Measurements from ENCODE around the gene RABL6. TPM values are rescaled to one million over a fixed set of nuclear protein-coding genes. Genes with fewer than 3 reads are reported as not detected.
A peak's percentile ranks its signal among the peaks of the same experiment; 100 is the strongest.

Gene RABL6
- total RNA-seq, 1 experiment from 2014 or later = 30.0 TPM

DNA sequence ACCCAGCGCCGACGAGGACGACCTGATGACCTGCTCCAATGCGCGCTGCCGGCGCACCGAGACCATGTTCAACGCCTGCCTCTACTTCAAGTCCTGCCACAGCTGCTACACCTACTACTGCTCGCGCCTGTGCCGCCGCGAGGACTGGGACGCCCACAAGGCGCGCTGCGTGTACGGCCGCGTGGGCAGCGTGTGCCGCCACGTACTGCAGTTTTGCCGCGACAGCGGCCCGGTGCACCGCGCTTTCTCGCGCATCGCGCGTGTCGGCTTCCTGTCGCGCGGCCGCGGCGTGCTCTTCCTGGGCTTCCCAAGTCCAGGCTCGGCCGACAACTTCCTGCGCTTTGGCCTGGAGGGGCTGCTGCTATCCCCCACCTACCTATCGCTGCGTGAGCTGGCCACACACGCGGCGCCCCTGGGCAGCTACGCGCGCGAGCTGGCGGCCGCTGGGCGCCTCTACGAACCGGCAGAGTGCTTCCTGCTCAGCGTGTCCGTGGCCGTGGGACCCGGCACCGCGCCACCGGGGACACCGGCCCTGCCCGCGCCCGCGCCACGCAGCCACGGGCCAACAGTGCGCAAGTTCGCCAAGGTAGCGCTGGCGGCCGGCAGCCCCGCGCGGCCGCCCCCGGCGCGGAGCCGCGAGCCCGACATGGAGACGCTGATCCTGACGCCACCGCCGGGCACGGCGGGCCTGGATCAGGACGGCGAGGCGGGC, 38.8 kb downstream of the RABL6 start:
- DNase-seq (ENCODE audit: low read depth) = no peak

DNA sequence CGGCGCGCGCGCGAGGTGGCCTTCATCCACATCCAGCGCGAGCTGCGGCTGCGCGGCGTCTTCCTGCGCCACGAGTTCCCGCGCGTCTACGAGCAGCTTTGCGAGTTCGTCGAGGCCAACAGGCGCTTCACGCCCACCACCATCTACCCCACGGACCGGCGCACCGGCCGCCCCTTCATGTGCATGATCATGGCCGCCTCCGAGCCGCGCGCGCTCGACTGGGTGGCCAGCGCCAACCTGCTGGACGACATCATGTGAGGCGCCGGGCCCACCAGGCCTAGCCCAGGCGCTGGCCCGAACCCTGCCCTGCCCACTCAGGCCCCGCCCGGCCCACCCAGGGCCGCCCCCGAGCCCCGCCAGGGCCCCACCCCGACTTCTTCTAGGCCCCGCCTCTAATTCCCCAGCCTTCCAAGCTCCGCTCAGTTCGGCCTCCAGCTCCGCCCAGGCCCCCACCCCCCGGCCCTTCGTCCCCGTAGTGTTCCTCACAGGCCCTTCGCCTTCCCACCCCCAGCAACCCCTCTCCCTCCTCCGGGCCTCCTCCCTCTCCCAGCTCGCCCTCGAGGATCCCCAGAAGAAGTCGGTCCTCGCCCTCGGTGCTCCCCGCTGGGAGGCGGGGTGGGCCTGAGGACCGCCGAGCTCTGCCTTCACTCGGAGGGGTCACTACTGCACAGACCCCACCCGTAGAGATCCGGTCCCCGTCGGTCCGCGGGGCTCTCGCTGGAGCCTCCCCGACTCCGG, 39.5 kb downstream of the RABL6 start:
- DNase-seq (ENCODE audit: low read depth) = peak; percentile 68

- peak; percentile 87 for DNase-seq (ENCODE audit: low read depth)
Observed at GRCh38 chr9:136847826-136848392, 40.2 kb downstream of the RABL6 start.

DNA sequence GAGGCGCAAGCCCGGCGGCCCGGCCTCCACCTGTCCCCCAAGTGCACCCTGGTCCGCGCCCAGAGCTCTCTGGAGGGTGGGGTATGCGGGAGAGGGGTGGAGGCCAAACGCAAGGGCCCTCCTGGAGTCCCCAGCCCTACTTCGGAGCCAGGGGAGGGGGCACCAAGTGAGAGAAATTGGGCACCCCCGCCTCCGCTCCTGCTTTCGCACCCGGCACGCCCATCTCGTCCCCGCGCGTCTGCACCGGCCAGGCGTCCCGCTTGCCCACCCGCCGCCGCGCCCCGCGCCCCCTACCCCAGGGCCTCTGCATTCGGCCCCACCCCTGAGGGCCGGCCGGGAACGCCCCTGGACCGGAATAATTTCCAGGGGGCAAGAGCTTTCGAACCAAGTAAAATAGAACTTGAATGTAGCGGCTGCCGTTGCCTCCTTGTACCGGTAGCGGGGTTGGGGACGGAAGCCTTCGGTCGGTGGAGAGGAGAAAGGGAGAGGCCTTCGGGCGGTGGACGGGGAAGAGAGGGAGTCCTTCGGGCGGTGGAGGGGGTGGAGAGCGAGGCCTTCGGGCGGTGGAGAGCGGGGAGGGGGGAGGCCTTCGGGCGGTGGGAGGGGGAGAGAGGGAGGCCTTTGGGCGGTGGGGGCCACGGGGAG, 40.8 kb downstream of the RABL6 start:
- DNase-seq (ENCODE audit: low read depth) = peak; percentile 15

DNA sequence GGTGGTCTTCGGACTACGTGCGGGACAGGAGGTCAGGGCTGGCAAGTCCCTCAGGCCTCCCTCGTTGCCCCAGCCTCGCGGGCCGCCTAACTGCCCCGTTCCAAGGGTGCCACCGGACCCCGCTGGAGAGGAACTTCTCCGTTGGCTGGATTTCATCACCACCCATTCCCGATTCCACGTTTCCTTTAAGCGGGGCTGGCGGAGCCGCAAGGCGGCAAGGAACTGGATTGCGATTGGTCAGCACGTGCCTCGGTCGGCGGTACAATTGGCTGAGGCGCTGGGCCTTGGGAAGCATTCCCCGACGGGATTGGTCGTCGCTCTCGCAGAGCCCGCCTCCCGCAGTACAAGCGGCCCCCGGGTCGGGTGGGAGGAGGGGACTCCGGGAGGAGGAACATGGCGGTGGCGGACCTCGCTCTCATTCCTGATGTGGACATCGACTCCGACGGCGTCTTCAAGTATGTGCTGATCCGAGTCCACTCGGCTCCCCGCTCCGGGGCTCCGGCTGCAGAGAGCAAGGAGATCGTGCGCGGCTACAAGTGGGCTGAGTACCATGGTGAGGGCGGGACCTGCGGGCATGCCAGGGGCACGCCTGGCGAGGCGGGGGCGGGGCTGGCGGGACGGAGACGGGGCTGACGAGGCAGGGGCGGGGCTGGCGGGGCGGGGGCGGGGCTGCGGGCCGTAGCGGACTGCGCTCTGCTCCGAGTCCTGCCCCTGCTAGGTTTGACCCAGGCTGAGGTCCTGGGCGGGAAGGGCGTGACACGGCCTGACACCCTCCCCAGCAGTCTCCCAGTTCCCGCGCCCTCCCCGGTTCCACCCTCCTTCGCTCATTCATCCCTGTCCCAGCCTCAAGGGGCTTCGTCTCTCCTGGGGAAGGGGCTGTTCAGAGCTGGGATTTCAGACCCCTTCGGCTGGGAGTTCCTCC, 41.6 kb downstream of the RABL6 start, which contains the start of gene PHPT1:
PHPT1 (plus strand) TSS at position 372 of the 922 bp plus-strand sequence; CDS start at position 394, 22 bp downstream.
- DNase-seq (ENCODE audit: low read depth) = peak; percentile 96

DNA sequence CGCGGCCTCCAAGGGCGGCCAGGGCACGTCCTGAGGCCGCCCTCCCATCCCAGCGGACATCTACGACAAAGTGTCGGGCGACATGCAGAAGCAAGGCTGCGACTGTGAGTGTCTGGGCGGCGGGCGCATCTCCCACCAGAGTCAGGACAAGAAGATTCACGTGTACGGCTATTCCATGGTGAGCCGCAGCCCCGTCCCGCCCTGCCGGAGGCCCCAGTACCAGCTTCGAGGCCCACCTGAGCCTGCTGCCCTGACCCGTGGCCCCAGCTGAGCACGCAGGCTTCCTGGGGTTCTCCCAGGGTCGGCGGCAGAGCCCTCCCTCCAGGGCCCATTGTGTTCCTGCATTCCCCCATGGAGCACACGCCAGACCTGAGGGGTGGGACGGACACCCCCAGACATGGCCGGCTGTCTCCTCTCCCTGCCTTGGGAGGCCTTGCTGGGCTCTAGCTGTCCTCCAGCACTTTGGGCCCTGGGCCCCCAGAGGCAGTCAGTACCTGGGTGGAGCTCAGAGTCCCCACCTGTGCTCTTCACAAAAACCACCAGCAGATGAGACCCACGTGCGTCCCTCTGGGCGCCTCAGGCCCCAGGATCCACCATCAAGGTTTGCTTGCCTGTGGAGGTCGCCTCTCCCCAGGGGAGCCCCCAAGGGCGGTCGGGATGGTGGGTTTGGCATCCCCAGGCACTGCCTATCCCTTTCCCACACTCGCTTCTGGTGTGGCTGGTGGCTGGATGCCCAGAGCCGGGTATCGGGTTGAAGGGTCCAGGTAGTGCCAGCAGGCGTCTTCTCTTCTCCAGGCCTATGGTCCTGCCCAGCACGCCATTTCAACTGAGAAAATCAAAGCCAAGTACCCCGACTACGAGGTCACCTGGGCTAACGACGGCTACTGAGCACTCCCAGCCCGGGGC, 42.5 kb downstream of the RABL6 start:
- no peak for DNase-seq (ENCODE audit: low read depth)

DNA sequence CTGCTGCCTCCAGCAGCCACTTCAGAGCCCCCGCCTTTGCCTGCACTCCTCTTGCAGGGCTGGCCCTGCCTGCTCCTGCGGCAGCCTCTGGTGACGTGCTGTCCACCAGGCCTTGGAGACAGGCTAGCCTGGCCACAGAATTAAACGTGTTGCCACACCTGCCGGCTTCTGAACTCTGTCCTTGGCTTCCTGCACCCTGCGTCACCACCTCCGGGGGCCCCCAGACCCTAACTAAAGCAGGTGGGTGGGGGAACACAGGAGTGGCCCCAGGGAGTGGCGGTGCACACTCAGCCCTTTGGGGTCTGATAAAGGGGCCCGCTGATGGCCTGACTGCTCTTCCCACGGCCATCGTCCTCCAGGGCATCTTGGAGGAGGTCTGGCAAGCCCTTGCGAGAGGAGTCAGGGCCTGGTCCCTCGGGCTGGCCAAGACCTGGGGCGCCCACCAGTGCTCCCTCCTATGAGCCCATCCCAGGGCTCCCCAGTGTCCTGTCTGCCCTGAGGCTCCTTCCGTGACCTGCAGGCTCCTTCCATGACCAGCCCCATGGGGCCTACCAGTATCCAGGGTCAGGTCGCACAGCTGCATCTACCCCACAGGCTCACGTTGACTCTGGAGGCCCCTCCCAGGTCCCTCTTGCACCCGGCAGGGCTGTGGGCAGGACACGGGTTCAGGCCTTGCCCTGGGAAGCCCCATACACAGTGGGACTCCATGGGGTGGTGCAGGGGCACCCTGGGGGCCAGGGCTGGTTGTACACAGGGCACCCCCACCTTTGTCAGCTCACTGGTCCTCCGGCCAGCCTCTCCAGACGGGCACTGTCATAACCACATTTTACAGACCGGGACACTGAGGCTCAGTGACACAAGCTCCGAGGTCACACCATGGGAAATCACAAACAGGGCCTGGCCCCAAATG, 43.4 kb downstream of the RABL6 start:
- no peak for DNase-seq (ENCODE audit: low read depth)

DNA sequence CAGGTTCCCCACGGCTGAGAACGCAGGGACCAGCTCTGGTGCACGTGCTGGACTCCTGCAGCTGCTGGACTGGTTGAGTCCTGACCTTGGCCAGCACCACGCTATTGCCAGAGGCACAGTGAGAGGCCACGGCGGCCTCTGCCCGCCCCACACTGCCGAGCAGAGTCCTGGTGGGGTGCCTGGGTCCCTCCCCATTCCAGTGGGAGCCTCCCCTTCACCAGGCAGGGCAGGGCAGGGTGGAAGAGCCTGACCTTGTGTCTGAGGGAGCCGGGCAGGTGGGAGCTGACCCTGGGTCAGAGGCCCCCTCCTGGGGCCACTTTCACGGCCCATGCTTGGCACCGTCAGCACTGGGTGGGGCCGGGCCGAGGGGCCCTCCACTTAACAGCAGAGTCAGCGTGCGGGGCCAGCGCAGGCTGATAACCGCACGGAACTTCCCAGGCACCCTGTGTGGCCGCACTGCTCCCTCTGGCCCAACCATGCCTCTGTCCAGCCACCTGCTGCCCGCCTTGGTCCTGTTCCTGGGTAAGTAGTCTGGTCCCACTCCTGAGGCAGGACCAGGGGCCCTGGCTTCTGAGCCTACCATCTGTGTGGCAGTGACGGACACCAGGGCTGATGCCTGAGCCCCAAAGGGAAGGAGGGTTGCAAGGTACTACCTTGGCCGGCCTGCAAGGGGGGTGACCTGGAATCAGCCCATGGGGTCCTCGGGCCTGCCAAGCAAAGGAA, 44.4 kb downstream of the RABL6 start, which contains the start of gene MAMDC4:
MAMDC4 (plus strand) TSS at position 406 of the 723 bp plus-strand sequence; CDS start at position 477, 71 bp downstream.
- DNase-seq (ENCODE audit: low read depth) = no peak

DNA sequence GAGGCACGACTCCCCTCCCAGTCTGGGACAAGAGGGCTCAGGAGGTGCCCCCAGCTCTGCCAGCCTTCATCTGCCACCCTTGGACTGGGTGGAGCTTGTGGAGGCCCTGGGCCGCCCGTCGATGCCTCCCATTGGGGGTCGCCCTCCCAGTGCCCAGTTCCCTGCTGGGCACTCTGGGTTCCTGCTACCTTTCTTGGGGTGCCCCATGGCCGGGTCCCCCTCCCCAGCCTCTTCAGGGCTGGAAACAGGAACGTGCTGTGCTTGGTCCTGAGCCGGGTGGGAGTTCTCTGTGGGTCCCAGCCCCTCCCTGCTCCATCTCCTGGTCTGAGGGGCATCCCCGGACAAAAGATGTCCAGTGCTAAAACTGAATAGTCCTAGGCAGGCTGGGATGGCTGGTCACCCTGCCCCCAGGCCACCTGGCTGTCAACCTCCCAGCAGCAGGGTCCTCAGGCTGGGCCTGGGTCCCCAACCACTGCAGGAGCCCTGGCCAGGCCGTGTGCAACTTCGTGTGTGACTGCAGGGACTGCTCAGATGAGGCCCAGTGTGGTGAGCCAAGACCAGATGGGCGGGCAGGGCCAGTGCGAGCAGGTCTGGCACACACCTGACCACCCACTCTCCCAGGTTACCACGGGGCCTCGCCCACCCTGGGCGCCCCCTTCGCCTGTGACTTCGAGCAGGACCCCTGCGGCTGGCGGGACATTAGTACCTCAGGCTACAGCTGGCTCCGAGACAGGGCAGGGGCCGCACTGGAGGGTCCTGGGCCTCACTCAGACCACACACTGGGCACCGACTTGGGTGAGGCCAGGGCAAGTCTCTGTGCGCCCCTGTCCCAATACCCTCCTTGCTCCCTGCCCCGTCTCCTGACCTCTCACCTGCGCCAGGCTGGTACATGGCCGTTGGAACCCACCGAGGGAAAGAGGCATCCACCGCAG, 45.2 kb downstream of the RABL6 start:
- no peak for DNase-seq (ENCODE audit: low read depth)

GRCh38 chr9:136853596-136854112, 45.9 kb downstream of the RABL6 start:
- DNase-seq (ENCODE audit: low read depth) = no peak

DNA sequence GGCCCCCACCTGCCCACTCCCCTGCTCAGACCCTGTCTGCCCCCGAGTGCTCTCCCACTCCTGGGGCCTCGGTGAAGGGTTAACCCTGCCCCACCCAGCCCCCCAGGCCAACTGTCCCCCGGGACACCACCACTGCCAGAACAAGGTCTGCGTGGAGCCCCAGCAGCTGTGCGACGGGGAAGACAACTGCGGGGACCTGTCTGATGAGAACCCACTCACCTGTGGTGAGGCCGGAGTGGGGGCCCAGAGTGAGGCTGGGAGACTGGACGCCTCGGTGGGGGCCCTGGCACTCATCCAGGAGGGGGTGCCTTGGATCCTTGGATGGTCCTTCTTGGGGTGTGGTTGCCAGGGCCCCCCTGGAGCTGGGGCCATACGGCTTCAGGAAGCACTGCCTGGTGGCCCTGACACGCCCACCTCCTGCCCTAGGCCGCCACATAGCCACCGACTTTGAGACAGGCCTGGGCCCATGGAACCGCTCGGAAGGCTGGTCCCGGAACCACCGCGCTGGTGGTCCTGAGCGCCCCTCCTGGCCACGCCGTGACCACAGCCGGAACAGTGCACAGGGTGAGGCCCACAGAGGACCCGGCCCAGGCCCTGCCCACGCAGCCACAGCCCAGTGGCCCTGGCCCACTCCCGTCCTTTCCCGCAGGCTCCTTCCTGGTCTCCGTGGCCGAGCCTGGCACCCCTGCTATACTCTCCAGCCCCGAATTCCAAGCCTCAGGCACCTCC, 46.5 kb downstream of the RABL6 start:
- no peak for DNase-seq (ENCODE audit: low read depth)

DNA sequence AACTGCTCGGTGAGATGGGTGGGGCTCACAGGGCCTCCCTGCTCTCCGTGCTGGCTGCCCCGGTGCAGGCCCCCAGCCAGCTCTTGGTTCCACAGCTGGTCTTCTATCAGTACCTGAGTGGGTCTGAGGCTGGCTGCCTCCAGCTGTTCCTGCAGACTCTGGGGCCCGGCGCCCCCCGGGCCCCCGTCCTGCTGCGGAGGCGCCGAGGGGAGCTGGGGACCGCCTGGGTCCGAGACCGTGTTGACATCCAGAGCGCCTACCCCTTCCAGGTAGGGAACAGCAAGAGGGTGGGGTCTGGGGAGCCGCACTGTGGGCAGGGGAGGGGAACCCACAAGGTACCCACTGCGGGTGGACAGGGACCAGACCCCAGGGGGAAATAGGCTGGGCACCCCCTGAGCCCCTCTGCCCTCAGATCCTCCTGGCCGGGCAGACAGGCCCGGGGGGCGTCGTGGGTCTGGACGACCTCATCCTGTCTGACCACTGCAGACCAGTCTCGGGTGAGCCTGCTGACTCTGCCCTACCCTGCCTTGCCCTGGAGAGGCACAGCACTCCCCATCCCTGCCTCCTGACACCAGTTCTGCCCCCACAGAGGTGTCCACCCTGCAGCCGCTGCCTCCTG, 47.2 kb downstream of the RABL6 start:
- DNase-seq (ENCODE audit: low read depth) = no peak

DNA sequence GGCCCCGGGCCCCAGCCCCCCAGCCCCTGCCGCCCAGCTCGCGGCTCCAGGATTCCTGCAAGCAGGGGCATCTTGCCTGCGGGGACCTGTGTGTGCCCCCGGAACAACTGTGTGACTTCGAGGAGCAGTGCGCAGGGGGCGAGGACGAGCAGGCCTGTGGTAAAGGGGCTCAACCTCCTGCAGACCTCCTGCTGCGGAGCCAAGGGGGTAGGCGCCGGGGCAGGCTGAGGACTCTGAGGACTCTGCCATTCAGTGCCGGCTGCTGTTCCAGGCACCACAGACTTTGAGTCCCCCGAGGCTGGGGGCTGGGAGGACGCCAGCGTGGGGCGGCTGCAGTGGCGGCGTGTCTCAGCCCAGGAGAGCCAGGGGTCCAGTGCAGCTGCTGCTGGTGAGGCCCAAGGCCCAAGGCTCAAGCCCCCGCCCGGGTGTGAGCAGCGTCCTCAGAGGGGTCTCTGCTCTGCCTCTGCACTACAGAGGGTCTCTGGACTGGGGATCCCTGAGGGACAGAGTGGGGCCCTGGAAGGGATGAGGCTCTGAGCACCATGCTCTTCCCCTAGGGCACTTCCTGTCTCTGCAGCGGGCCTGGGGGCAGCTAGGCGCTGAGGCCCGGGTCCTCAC, 47.8 kb downstream of the RABL6 start:
- no peak for DNase-seq (ENCODE audit: low read depth)

GRCh38 chr9:136856079-136856476, 48.3 kb downstream of the RABL6 start:
- DNase-seq (ENCODE audit: low read depth) = no peak

DNA sequence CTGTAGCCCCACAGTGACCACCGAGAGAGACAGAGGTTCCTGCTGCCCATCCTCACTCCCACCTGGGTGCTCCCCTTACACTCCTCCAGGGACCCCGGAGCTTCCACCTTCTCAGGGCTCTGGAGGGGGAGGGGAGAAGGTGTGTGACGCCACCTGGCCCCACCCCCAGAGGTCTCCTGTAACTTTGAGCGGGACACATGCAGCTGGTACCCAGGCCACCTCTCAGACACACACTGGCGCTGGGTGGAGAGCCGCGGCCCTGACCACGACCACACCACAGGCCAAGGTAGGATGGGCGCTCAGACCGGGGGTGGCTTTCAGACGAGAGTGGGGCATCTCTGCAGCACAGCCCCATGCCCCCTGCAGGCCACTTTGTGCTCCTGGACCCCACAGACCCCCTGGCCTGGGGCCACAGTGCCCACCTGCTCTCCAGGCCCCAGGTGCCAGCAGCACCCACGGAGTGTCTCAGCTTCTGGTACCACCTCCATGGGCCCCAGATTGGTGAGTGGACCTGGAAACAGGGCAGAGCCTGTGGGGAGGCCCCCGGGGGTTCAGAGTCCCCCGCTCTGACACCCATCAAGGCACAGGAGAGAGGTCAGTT, 48.9 kb downstream of the RABL6 start:
- DNase-seq (ENCODE audit: low read depth) = no peak

Data from RPMI7951 (cell line).